ENCODE results near the gene MCAT.
A peak's percentile ranks its signal among the peaks of the same experiment; 100 is the strongest.
"Not testable (repeated sequence)": the region's sequence is repeated elsewhere in the genome, so short reads cannot be mapped to it uniquely, and the experiment has no call there.

MCAT gene

GRCh38 chr22:43153899-43154298, 10.7 kb upstream of the MCAT start:
- DNase-seq (ENCODE audit: low spot score), result no peak

- DNase-seq (ENCODE audit: low spot score), result no peak
Observed at GRCh38 chr22:43152357-43153071, 9.3 kb upstream of the MCAT start.

- no peak for DNase-seq (ENCODE audit: low spot score)
Observed at GRCh38 chr22:43152003-43152356, 8.8 kb upstream of the MCAT start.

- peak; percentile 90 for DNase-seq (ENCODE audit: low spot score)
Observed at GRCh38 chr22:43151251-43152002, 8.2 kb upstream of the MCAT start, which contains the start of gene TSPO. TSPO (plus strand) TSS chr22:43151559; CDS start chr22:43159239, 7,680 bp downstream.

GRCh38 chr22:43150731-43151206, 7.6 kb upstream of the MCAT start:
- DNase-seq (ENCODE audit: low spot score), result no peak

GRCh38 chr22:43148581-43148980, 5.4 kb upstream of the MCAT start:
- DNase-seq (ENCODE audit: low spot score), result no peak

- DNase-seq (ENCODE audit: low spot score), result no peak
Observed at GRCh38 chr22:43147821-43148220, 4.6 kb upstream of the MCAT start.

- not testable (repeated sequence) for DNase-seq (ENCODE audit: low spot score)
Observed at GRCh38 chr22:43146332-43146731, 3.1 kb upstream of the MCAT start.

GRCh38 chr22:43145371-43145770, 2.2 kb upstream of the MCAT start:
- not testable (repeated sequence) for DNase-seq (ENCODE audit: low spot score)

- no peak for DNase-seq (ENCODE audit: low spot score)
Observed at GRCh38 chr22:43144949-43145348, 1.8 kb upstream of the MCAT start.

- no peak for DNase-seq (ENCODE audit: low spot score)
Observed at GRCh38 chr22:43136801-43137200, 6.4 kb downstream of the MCAT start.

GRCh38 chr22:43136255-43136654, 6.9 kb downstream of the MCAT start:
- DNase-seq (ENCODE audit: low spot score), result peak; percentile 88

GRCh38 chr22:43135565-43135964, 7.6 kb downstream of the MCAT start:
- no peak for DNase-seq (ENCODE audit: low spot score)

GRCh38 chr22:43134553-43134952, 8.6 kb downstream of the MCAT start:
- DNase-seq (ENCODE audit: low spot score), result no peak

- no peak for DNase-seq (ENCODE audit: low spot score)
Observed at GRCh38 chr22:43133401-43133800, 9.8 kb downstream of the MCAT start.

- DNase-seq (ENCODE audit: low spot score), result no peak
Observed at GRCh38 chr22:43131773-43132501, 11.3 kb downstream of the MCAT start.

- DNase-seq (ENCODE audit: low spot score), result no peak
Observed at GRCh38 chr22:43129426-43130425, 13.5 kb downstream of the MCAT start.

GRCh38 chr22:43128928-43129424, 14.2 kb downstream of the MCAT start:
- peak; percentile 70 for DNase-seq (ENCODE audit: low spot score)

- no peak for DNase-seq (ENCODE audit: low spot score)
Observed at GRCh38 chr22:43128116-43128515, 15.1 kb downstream of the MCAT start.

GRCh38 chr22:43127166-43127908, 15.9 kb downstream of the MCAT start:
- DNase-seq (ENCODE audit: low spot score), result no peak
